Activated CD4-positive, alpha-beta memory T cell treated with anti-CD3 and anti-CD28 coated beads, Interleukin-2, amount 10 ng/mL, durations not matched to agents 7 days and 5 days (primary cell): ENCODE data around the gene CCDC28A. TPM values are rescaled to one million over a fixed set of nuclear protein-coding genes. Genes with fewer than 3 reads are reported as not detected.

Experiments
- CTCF ChIA-PET: fragments of 350-600 bp; sonication (Branson Sonifier 250); formaldehyde crosslinking; loops from one replicate; lab custom pipeline; 2021; ENCODE audit warnings: antibody characterized with exemption, inconsistent platforms; lab: Charles Lee
- POLR2A ChIA-PET: fragments of 350-600 bp; sonication (Branson Sonifier 250); formaldehyde crosslinking; loops from one replicate; lab custom pipeline; 2021; ENCODE audit warnings: antibody characterized with exemption; lab: Charles Lee
- DNase-seq: peaks from one replicate; pipeline ENCODE4 v3.0.0-alpha.2; 2020
- H3K27ac Mint-ChIP-seq: one replicate; pipeline ENCODE4 v1.8.0; 2021; ENCODE audit warnings: mild to moderate bottlenecking, mixed read lengths
- H3K27me3 Mint-ChIP-seq: one replicate; pipeline ENCODE4 v1.8.0; 2021; ENCODE audit warnings: mixed read lengths
- H3K36me3 Mint-ChIP-seq: one replicate; pipeline ENCODE4 v1.8.0; 2021; ENCODE audit warnings: low read depth, mixed read lengths
- H3K4me1 Mint-ChIP-seq: one replicate; pipeline ENCODE4 v1.8.0; 2021; ENCODE audit warnings: mixed read lengths
- H3K4me3 Mint-ChIP-seq: one replicate; pipeline ENCODE4 v1.8.0; 2021; ENCODE audit warnings: mild to moderate bottlenecking, mixed read lengths
- H3K9me3 Mint-ChIP-seq: one replicate; pipeline ENCODE4 v1.8.0; 2021; ENCODE audit warnings: mixed read lengths
- total RNA-seq, 2 experiments: library from RNA; stranded (reverse); gene quantifications; one replicate each; pipeline ENCODE4 v1.2.3, GENCODE V29; 2021

CCDC28A gene
- total RNA-seq, 2 experiments from 2014 or later, result 28.0 to 28.7 TPM

GRCh38 chr6:138800377-138801150 lies 27.0 kb downstream of the CCDC28A start:
- Mint-ChIP-seq H3K27ac (no peak overlapping the region), H3K27me3 (peaks cover 16% of the 10 kb centered on the region), H3K9me3 (no peaks in the 10 kb centered on the region), H3K4me3 (no peak overlapping the region), H3K36me3 (no peaks in the 10 kb centered on the region), H3K4me1 (no peaks in the 10 kb centered on the region)
- ChIA-PET CTCF (interaction anchor here (1.2 kb wide), 1 partner anchor 10 kb away, joined by 4 read pairs; no protein-coding TSS in a partner anchor), POLR2A (no interaction called here)
- no peak for DNase-seq

- ChIA-PET POLR2A (no interaction called here), CTCF (interaction anchor here (1.4 to 1.6 kb wide), 2 partner anchors 12 to 215 kb away, joined by 3 read pairs; no protein-coding TSS in a partner anchor)
- H3K27me3 Mint-ChIP-seq, result peaks cover 8% of the 10 kb centered on the region
- DNase-seq, result no peak
- no peaks in the 10 kb centered on the region for H3K4me1 Mint-ChIP-seq
- H3K27ac Mint-ChIP-seq, result no peak overlapping the region
- H3K4me3 Mint-ChIP-seq, result no peak overlapping the region
- H3K9me3 Mint-ChIP-seq, result no peaks in the 10 kb centered on the region
- no peaks in the 10 kb centered on the region for H3K36me3 Mint-ChIP-seq
Measured at GRCh38 chr6:138803331-138803730, 29.8 kb downstream of the CCDC28A start.

GRCh38 chr6:138803861-138804260 lies 30.3 kb downstream of the CCDC28A start:
- no peaks in the 10 kb centered on the region for H3K9me3 Mint-ChIP-seq
- CTCF ChIA-PET, result interaction anchor here (1.4 to 1.6 kb wide), 2 partner anchors 12 to 215 kb away, joined by 3 read pairs; no protein-coding TSS in a partner anchor
- no peak for DNase-seq
- POLR2A ChIA-PET, result no interaction called here
- H3K4me1 Mint-ChIP-seq, result no peaks in the 10 kb centered on the region
- H3K36me3 Mint-ChIP-seq, result no peaks in the 10 kb centered on the region
- no peak overlapping the region for H3K4me3 Mint-ChIP-seq
- no peak overlapping the region for H3K27ac Mint-ChIP-seq
- peaks cover 8% of the 10 kb centered on the region for H3K27me3 Mint-ChIP-seq

GRCh38 chr6:138805016-138805765 lies 31.6 kb downstream of the CCDC28A start:
- Mint-ChIP-seq H3K4me3 (no peak overlapping the region), H3K27me3 (peaks cover 8% of the 10 kb centered on the region), H3K27ac (no peak overlapping the region), H3K4me1 (no peaks in the 10 kb centered on the region), H3K36me3 (no peaks in the 10 kb centered on the region), H3K9me3 (no peaks in the 10 kb centered on the region)
- DNase-seq, result no peak
- POLR2A ChIA-PET, result no interaction called here
- CTCF ChIA-PET, result interaction anchor here (1.2 kb wide), 1 partner anchor 10 kb away, joined by 4 read pairs; no protein-coding TSS in a partner anchor

- Mint-ChIP-seq H3K27me3 (peaks cover 8% of the 10 kb centered on the region), H3K4me1 (no peaks in the 10 kb centered on the region), H3K36me3 (no peaks in the 10 kb centered on the region), H3K4me3 (no peak overlapping the region), H3K9me3 (no peaks in the 10 kb centered on the region), H3K27ac (no peak overlapping the region)
- ChIA-PET POLR2A (no interaction called here), CTCF (interaction anchor here (0.7 to 1.5 kb wide), 3 partner anchors 9 to 171 kb away, joined by 3 read pairs; no protein-coding TSS in a partner anchor)
- DNase-seq, result no peak
Measured at GRCh38 chr6:138806889-138807288, 33.3 kb downstream of the CCDC28A start.

GRCh38 chr6:138809677-138810076 lies 36.1 kb downstream of the CCDC28A start:
- H3K4me1 Mint-ChIP-seq, result no peaks in the 10 kb centered on the region
- H3K27me3 Mint-ChIP-seq, result peaks cover 6% of the 10 kb centered on the region
- CTCF ChIA-PET, result interaction anchor here (1.4 kb wide), 1 partner anchor 9 kb away, joined by 4 read pairs; no protein-coding TSS in a partner anchor
- DNase-seq, result no peak
- H3K9me3 Mint-ChIP-seq, result no peaks in the 10 kb centered on the region
- H3K27ac Mint-ChIP-seq, result no peak overlapping the region
- no peaks in the 10 kb centered on the region for H3K36me3 Mint-ChIP-seq
- POLR2A ChIA-PET, result no interaction called here
- H3K4me3 Mint-ChIP-seq, result no peak overlapping the region

- CTCF ChIA-PET, result interaction anchor here (1.3 kb wide), 1 partner anchor 120 kb away, joined by 3 read pairs; no protein-coding TSS in a partner anchor
- no peak for DNase-seq
- Mint-ChIP-seq H3K36me3 (no peaks in the 10 kb centered on the region), H3K27me3 (no peaks in the 10 kb centered on the region), H3K4me1 (peaks cover 8% of the 10 kb centered on the region), H3K27ac (no peak overlapping the region), H3K9me3 (no peaks in the 10 kb centered on the region), H3K4me3 (no peak overlapping the region)
- POLR2A ChIA-PET, result no interaction called here
Measured at GRCh38 chr6:138811866-138812265, 38.3 kb downstream of the CCDC28A start.

- ChIA-PET CTCF (interaction anchor here (1.1 to 2.4 kb wide), 3 partner anchors 9 to 405 kb away, joined by 3 to 7 read pairs (median 4); no protein-coding TSS in a partner anchor), POLR2A (no interaction called here)
- Mint-ChIP-seq H3K4me3 (no peak overlapping the region), H3K27ac (no peak overlapping the region), H3K4me1 (peaks cover 27% of the 10 kb centered on the region), H3K27me3 (no peaks in the 10 kb centered on the region), H3K9me3 (no peaks in the 10 kb centered on the region), H3K36me3 (no peaks in the 10 kb centered on the region)
- DNase-seq, result no peak
Measured at GRCh38 chr6:138814179-138814834, 40.7 kb downstream of the CCDC28A start.

GRCh38 chr6:138815221-138815620 lies 41.7 kb downstream of the CCDC28A start:
- Mint-ChIP-seq H3K36me3 (no peaks in the 10 kb centered on the region), H3K9me3 (no peaks in the 10 kb centered on the region), H3K27ac (no peak overlapping the region), H3K4me3 (no peak overlapping the region), H3K27me3 (no peaks in the 10 kb centered on the region), H3K4me1 (peaks cover 32% of the 10 kb centered on the region)
- DNase-seq, result no peak
- POLR2A ChIA-PET, result interaction anchor here (1.5 kb wide), 1 partner anchor 171 kb away, joined by 6 read pairs; no protein-coding TSS in a partner anchor
- CTCF ChIA-PET, result interaction anchor here (0.9 to 3.1 kb wide), 9 partner anchors 8 to 554 kb away, joined by 3 to 28 read pairs (median 3); no protein-coding TSS in a partner anchor

GRCh38 chr6:138815797-138816528 lies 42.4 kb downstream of the CCDC28A start:
- Mint-ChIP-seq H3K4me1 (peaks cover 33% of the 10 kb centered on the region), H3K27ac (no peak overlapping the region), H3K27me3 (no peaks in the 10 kb centered on the region), H3K36me3 (no peaks in the 10 kb centered on the region), H3K4me3 (no peak overlapping the region), H3K9me3 (no peaks in the 10 kb centered on the region)
- no peak for DNase-seq
- ChIA-PET POLR2A (interaction anchor here (0.7 to 1.5 kb wide), 3 partner anchors 170 to 825 kb away, joined by 3 to 6 read pairs (median 3); no protein-coding TSS in a partner anchor), CTCF (interaction anchor here (0.6 to 3.1 kb wide), 20 partner anchors 9 to 559 kb away, joined by 3 to 28 read pairs (median 3); partner anchors contain the start of gene CITED2)

GRCh38 chr6:138817799-138818198 lies 44.2 kb downstream of the CCDC28A start:
- no peak overlapping the region for H3K27ac Mint-ChIP-seq
- H3K36me3 Mint-ChIP-seq, result no peaks in the 10 kb centered on the region
- ChIA-PET CTCF (interaction anchor here (1.5 to 3.1 kb wide), 4 partner anchors 11 to 547 kb away, joined by 3 to 28 read pairs (median 4); no protein-coding TSS in a partner anchor), POLR2A (interaction anchor here (1.1 kb wide), 1 partner anchor 210 kb away, joined by 4 read pairs; no protein-coding TSS in a partner anchor)
- H3K9me3 Mint-ChIP-seq, result no peaks in the 10 kb centered on the region
- no peaks in the 10 kb centered on the region for H3K27me3 Mint-ChIP-seq
- no peak overlapping the region for H3K4me3 Mint-ChIP-seq
- DNase-seq, result peak; percentile 25
- peaks cover 37% of the 10 kb centered on the region for H3K4me1 Mint-ChIP-seq
